ENCODE measurements around the gene SNAP25. TPM values are rescaled to one million over a fixed set of nuclear protein-coding genes. Genes with fewer than 3 reads are reported as not detected.

Gene SNAP25
- total and polyA plus RNA-seq, 9 of the 15 experiments (the other 6 are each of a cell fraction or from before 2014, with no cell fraction given) = 0.07 TPM; not detected in 8

GRCh38 chr20:10219452-10219791, 792 bp downstream of the SNAP25 start (continued):
- TF ChIP-seq EWSR1 (IDR thresholded peaks at IDR 0.05; ENCODE audit: borderline replicate concordance, low read depth, partially characterized antibody) (no peak), E2F4 (CRISPR knock-in tag; IDR thresholded peaks at IDR 0.05; ENCODE audit: low read depth) (peak; percentile 91), E2F6 (IDR thresholded peaks at IDR 0.05; ENCODE audit: borderline replicate concordance in 1 of 2, extremely low read depth in 1 of 2, insufficient read depth in 1 of 2, insufficient read length in 1 of 2, low read depth in 1 of 2, low read length in 1 of 2, poor library complexity in 1 of 2, severe bottlenecking in 1 of 2) (peak in 1 of 2 experiments; percentile 45), TCF7 (IDR thresholded peaks at IDR 0.05; ENCODE audit: borderline replicate concordance) (no peak), JUN (IDR thresholded peaks at IDR 0.05; ENCODE audit: borderline replicate concordance, low read depth, low read length) (no peak), JUN (CRISPR knock-in tag; IDR thresholded peaks at IDR 0.05; ENCODE audit: borderline replicate concordance) (peak; percentile 45; the same call in 1 of the 2 replicates), ZNF785 (CRISPR knock-in tag; IDR thresholded peaks at IDR 0.05) (no peak), STAT5B (CRISPR knock-in tag; IDR thresholded peaks at IDR 0.05) (no peak), ZBTB1 (CRISPR knock-in tag; IDR thresholded peaks at IDR 0.05; ENCODE audit: borderline replicate concordance, low read depth) (peak; percentile 89), PTTG1 (tag; IDR thresholded peaks at IDR 0.05; ENCODE audit: low read depth) (no peak), ZNF311 (CRISPR knock-in tag; IDR thresholded peaks at IDR 0.05) (no peak), PHB (CRISPR knock-in tag; IDR thresholded peaks at IDR 0.05) (no peak), ZNF583 (CRISPR knock-in tag; IDR thresholded peaks at IDR 0.05) (no peak), GATA2 (CRISPR knock-in tag; IDR thresholded peaks at IDR 0.05) (no peak; the same call in 1 of the 2 replicates), SAFB2 (IDR thresholded peaks at IDR 0.05; ENCODE audit: borderline replicate concordance, low read depth, low read length, severe bottlenecking) (no peak), STAT6 (CRISPR knock-in tag; IDR thresholded peaks at IDR 0.05) (no peak), RBM39 (optimal IDR thresholded peaks at IDR 0.05; ENCODE audit: low read depth, low read length) (no peak), KLF10 (CRISPR knock-in tag; IDR thresholded peaks at IDR 0.05) (no peak), DDX20 (tag; IDR thresholded peaks at IDR 0.05; ENCODE audit: low read depth) (no peak), SNAPC5 (CRISPR knock-in tag; IDR thresholded peaks at IDR 0.05) (no peak), ZNF830 (CRISPR knock-in tag; IDR thresholded peaks at IDR 0.05) (no peak)
